HUES6 (cell line): ENCODE results near the gene BDKRB2.

Experiments used
- H3K27ac ChIP-seq: 2 replicates; pipeline ENCODE4 v1.7.0; 2013; ENCODE audit warnings: low read depth, mild to moderate bottlenecking, low read length, inconsistent platforms
- H3K27me3 ChIP-seq: 2 replicates; pipeline ENCODE4 v1.6.1; 2013; ENCODE audit warnings: low read length; ENCODE audit not compliant: control insufficient read depth, insufficient read depth
- H3K36me3 ChIP-seq: 2 replicates; pipeline ENCODE4 v1.6.1; 2013; ENCODE audit warnings: low read length; ENCODE audit not compliant: control insufficient read depth, insufficient read depth
- H3K4me1 ChIP-seq: 2 replicates; pipeline ENCODE4 v1.6.1; 2013; ENCODE audit warnings: low read length; ENCODE audit not compliant: control insufficient read depth, insufficient read depth
- H3K4me3 ChIP-seq: 2 replicates; pipeline ENCODE4 v1.5.1; 2013; ENCODE audit warnings: low read depth, low read length
- H3K9ac ChIP-seq: one replicate; pipeline ENCODE4 v1.6.1; 2013; ENCODE audit warnings: mild to moderate bottlenecking, low read length
- H3K9me3 ChIP-seq: 2 replicates; pipeline ENCODE4 v1.6.1; 2013; ENCODE audit warnings: low read depth, low read length; ENCODE audit not compliant: control insufficient read depth, insufficient read depth

BDKRB2 gene

DNA sequence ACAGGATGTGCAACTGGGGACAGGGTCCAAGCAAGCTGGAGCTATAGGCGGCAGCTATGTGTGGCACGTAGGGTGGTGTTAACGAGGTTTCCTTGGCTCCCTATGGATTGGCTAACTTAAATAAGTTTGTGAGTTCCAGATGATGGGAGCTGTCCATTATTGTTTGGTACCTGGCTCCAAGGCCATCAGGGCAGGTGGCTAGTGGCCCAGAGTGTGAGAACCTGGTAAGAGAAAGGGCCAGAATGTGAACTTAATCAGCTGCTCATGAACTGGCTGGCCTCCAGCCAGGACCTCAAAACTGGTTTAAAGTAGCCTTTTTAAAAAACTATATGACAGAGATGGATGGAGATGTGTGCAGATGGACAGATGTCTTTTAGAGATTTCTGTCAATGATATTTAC is 1.5 kb upstream of the BDKRB2 start:
- peaks cover 20% of the 10 kb centered on the region; the same call in 1 of the 2 replicates for H3K27me3 ChIP-seq
- no peak overlapping the region for H3K27ac ChIP-seq
- H3K4me3 ChIP-seq: no peak overlapping the region
- H3K4me1 ChIP-seq: peaks cover 27% of the 10 kb centered on the region
- no peak overlapping the region for H3K9ac ChIP-seq
- no peaks in the 10 kb centered on the region for H3K9me3 ChIP-seq
- no peaks in the 10 kb centered on the region for H3K36me3 ChIP-seq

GRCh38 chr14:96203635-96204034 is 1.0 kb upstream of the BDKRB2 start:
- Histone ChIP-seq H3K4me1 (peaks cover 24% of the 10 kb centered on the region), H3K36me3 (no peaks in the 10 kb centered on the region), H3K27ac (no peak overlapping the region), H3K27me3 (peaks cover 20% of the 10 kb centered on the region; the same call in 1 of the 2 replicates), H3K9me3 (no peaks in the 10 kb centered on the region), H3K4me3 (no peak overlapping the region), H3K9ac (no peak overlapping the region)

DNA sequence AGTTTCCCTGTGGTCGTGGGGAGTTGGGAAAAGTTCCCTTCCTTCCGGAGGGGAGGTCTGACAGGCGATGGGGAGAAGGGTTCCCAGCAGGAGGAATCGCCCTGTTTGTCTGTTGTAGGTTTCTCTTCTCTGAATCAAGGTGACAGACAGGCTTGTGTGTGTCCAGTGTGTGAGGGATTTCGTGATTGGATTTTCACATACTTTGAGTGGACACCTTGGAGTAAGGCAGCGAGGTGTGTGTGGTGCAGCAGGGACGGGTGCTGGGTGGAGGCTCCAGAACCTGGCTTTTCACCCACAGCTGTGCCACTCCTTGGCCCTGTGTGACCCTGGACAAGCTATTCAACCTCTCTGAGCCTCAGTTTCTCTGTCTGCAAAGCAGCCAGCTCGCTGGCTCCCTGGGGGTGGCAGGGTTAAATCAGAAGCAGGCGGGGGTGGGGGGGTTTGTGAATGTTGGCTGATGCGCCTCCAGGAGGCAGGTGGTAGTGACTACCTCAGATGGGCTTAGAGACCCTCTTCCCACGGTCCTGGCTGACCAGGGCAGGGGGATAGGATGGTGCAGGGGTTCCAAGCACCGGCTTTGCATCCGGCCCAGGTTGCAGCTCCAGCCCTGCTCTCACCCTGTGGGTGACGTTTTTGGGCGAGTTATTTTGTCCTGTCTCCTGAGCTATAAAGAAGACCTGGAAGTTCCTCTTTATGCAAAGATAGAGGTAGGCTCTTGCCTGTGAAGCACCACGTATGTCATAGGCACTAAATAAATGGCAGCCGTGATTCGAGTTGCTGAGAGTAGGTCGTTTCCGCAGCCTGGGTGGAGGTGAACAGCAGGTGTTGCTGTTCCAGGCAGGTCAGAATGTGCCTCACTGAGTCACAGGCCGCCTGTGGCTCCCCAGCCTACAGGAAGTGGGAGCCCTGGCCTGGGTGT is 679 bp downstream of the BDKRB2 start:
- H3K9ac ChIP-seq: peak overlapping the region; percentile 36
- H3K27ac ChIP-seq: no peak overlapping the region

DNA sequence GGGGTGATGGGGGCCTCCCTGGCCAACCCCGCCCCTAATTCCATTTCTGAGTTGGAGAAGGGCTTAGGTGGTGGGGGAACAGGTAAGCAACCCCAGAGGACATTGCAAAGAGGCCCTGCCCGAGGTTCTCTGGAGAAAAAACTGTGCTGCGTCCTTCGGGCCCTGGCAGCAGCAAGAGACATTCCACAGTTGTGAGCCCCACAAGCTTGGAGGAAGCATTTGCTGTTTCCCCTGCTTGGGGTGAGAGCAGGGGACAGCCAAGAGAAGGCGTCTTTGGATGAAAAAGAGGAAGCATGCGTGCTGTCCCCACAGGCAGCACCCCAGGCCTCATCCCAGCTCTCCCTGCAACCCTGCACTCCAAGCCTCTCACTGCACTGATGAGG is 1.3 kb downstream of the BDKRB2 start:
- peaks cover 20% of the 10 kb centered on the region; the same call in 1 of the 2 replicates for H3K27me3 ChIP-seq
- H3K9ac ChIP-seq: no peak overlapping the region
- H3K4me1 ChIP-seq: peaks cover 22% of the 10 kb centered on the region
- no peak overlapping the region for H3K27ac ChIP-seq
- H3K4me3 ChIP-seq: no peak overlapping the region; the same call in 1 of the 2 replicates
- H3K36me3 ChIP-seq: no peaks in the 10 kb centered on the region
- no peaks in the 10 kb centered on the region for H3K9me3 ChIP-seq

More for the DNA sequence above, 679 bp downstream of the BDKRB2 start:
- no peaks in the 10 kb centered on the region for H3K9me3 ChIP-seq
- H3K4me1 ChIP-seq: peaks cover 22% of the 10 kb centered on the region
- H3K4me3 ChIP-seq: peak overlapping the region; percentile 68
- peaks cover 20% of the 10 kb centered on the region; the same call in 1 of the 2 replicates for H3K27me3 ChIP-seq
- H3K36me3 ChIP-seq: no peaks in the 10 kb centered on the region

DNA sequence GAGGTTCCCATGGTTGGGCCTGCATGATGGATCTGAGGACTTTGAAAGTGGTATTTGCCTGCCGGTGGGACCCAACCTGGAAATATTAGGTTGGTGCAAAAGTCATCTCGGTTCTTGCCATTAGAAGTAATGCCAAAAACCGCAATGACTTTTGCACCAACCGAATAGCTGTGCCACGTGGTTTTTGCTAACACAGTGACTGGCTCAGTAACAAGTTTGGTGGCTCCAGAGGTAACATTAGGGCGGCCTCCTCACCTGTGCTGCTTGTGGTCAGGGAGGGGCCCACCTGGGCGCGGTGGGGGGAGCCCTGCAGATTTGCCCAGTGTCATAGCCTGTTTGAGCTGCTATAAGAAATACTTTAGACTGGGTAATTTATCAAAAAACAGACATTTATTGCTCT is 1.8 kb downstream of the BDKRB2 start:
- Histone ChIP-seq H3K4me1 (peaks cover 22% of the 10 kb centered on the region), H3K9me3 (peaks cover under 1% of the 10 kb centered on the region; the same call in 1 of the 2 replicates), H3K36me3 (no peaks in the 10 kb centered on the region), H3K27ac (no peak overlapping the region), H3K27me3 (peaks cover 20% of the 10 kb centered on the region; the same call in 1 of the 2 replicates), H3K9ac (no peak overlapping the region), H3K4me3 (no peak overlapping the region)

DNA sequence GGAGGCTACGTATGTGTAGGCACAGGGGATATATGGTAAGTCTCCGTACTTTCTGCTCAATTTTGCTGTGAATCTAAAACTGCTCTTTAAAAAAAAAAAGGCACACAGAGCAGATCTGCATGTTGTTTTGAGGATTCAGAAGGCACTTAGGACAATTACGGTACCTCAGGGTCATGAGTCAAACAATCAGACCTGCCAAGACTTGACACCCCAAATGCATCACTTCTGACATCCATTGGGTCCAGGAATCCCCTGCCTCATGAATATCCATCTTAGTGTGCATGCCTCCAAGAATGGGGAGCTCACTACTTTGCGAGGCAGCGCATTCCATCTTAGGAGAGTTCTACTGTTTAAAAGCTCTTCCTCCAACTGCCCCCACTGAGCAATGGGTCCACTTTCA is 3.0 kb downstream of the BDKRB2 start:
- Histone ChIP-seq H3K27ac (no peak overlapping the region), H3K27me3 (peaks cover 20% of the 10 kb centered on the region; the same call in 1 of the 2 replicates), H3K4me1 (peaks cover 22% of the 10 kb centered on the region), H3K36me3 (no peaks in the 10 kb centered on the region), H3K9ac (no peak overlapping the region), H3K9me3 (peaks cover 11% of the 10 kb centered on the region), H3K4me3 (no peak overlapping the region)

DNA sequence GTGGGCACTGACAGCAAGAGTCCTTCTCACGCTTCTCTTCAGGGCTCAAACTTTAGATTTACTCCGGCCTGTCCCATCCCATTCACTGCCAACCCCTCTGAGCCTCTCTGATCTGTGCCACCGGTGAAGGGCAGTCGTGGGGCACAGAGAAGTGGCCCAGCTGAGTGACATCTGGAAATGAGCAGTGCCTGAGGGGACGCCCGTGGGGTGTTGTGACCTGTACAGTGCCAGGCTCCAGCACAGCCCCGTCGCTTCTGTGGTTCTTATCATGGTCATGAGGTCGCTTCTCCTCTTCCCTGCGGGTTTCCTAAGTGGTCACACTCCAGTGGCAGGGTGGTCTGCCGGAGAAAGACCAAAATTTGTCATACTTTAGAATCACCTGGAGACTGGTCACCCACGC is 4.1 kb downstream of the BDKRB2 start:
- H3K4me3 ChIP-seq: no peak overlapping the region
- peaks cover 16% of the 10 kb centered on the region; the same call in 1 of the 2 replicates for H3K27me3 ChIP-seq
- H3K9me3 ChIP-seq: peaks cover 11% of the 10 kb centered on the region
- H3K27ac ChIP-seq: no peak overlapping the region
- H3K36me3 ChIP-seq: no peaks in the 10 kb centered on the region
- no peak overlapping the region for H3K9ac ChIP-seq
- H3K4me1 ChIP-seq: peaks cover 22% of the 10 kb centered on the region

- Histone ChIP-seq H3K4me1 (no peaks in the 10 kb centered on the region), H3K36me3 (no peaks in the 10 kb centered on the region), H3K9ac (no peak overlapping the region), H3K9me3 (peaks cover 11% of the 10 kb centered on the region), H3K27ac (no peak overlapping the region), H3K27me3 (no peaks in the 10 kb centered on the region), H3K4me3 (no peak overlapping the region)
These were observed 7.5 kb downstream of the BDKRB2 start for GRCh38 chr14:96212140-96212539.

DNA sequence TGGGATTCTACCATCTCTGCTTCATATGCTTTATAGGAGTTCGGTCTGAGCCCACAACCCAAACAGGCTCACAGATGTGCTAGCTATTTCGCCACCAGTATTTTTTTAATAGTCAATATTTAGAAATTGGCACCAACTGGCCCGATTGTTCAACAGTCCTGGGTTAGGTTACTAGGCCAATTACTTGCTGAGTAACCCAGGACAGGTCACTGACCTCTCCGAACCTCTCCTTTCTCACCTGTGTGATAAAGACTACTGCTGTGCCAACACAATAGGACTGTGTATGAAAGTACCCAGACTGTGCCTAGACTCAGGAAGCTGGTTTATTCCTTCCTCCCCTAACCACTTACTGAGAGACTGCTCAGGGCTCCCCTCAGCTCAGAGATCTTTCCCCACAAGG is 8.3 kb downstream of the BDKRB2 start:
- H3K27ac ChIP-seq: no peak overlapping the region
- H3K9ac ChIP-seq: no peak overlapping the region
- no peaks in the 10 kb centered on the region for H3K4me1 ChIP-seq
- no peaks in the 10 kb centered on the region for H3K27me3 ChIP-seq
- H3K9me3 ChIP-seq: peaks cover 11% of the 10 kb centered on the region
- H3K4me3 ChIP-seq: no peak overlapping the region
- no peaks in the 10 kb centered on the region for H3K36me3 ChIP-seq

DNA sequence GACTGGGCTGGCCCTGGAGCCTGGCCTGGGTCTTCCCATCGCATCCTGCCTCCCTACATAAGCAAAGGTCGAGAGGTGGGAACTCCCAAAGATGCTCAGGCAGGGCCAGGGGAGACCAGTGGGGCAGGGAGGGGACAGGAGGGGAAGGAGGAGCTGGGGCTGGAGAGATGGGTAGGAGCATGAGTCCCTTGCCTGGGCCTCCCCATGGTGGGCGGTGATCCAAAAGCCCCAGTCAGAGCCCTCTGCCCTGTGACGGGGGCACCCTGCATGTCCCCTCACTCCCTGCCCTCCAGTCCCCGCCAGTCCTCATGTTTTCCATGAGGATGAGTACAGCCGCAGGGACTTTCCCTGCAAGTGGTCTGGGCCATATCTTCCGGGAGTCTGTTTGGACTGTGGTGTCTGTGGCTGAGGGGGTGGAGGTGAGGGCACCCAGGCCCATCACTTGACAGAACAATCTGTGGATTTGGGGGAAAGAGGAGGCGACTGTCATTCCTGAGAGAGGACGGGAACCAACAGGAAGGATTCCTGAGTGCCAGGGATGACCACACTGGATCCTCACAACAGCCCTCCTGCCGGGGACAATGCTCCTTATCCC is 9.3 kb downstream of the BDKRB2 start:
- Histone ChIP-seq H3K9me3 (peaks cover 11% of the 10 kb centered on the region), H3K4me3 (no peak overlapping the region), H3K4me1 (no peaks in the 10 kb centered on the region), H3K27me3 (no peaks in the 10 kb centered on the region), H3K9ac (no peak overlapping the region), H3K36me3 (no peaks in the 10 kb centered on the region), H3K27ac (no peak overlapping the region)

GRCh38 chr14:96214793-96215192 is 10.2 kb downstream of the BDKRB2 start:
- peaks cover 11% of the 10 kb centered on the region for H3K9me3 ChIP-seq
- H3K4me3 ChIP-seq: no peak overlapping the region
- H3K27ac ChIP-seq: no peak overlapping the region
- no peaks in the 10 kb centered on the region for H3K27me3 ChIP-seq
- no peak overlapping the region for H3K9ac ChIP-seq
- no peaks in the 10 kb centered on the region for H3K4me1 ChIP-seq
- no peaks in the 10 kb centered on the region for H3K36me3 ChIP-seq
